ENCODE measurements around the gene ZNF593OS. TPM values are rescaled to one million over a fixed set of nuclear protein-coding genes. Genes with fewer than 3 reads are reported as not detected.

Gene ZNF593OS
- total and polyA plus RNA-seq, 10 of the 15 experiments (the other 5 are each of a cell fraction or from before 2014, with no cell fraction given), result 0.16 to 1.7 (median 0.59) TPM; not detected in 6

- peak in 1 of 2 experiments; percentile 36; a peak in 1 of 3 replicates for TF ChIP-seq EGR1 (IDR thresholded peaks at IDR 0.05; ENCODE audit: borderline replicate concordance in 1 of 2, low read depth in 2 of 2, low read length in 2 of 2)
These were observed 26.3 kb downstream of the ZNF593OS start (continued) for GRCh38 chr1:26145041-26145959.

GRCh38 chr1:26142159-26142558 lies 29.5 kb downstream of the ZNF593OS start:
- Histone ChIP-seq H3K9me3 (replicated peaks; ENCODE audit: control insufficient read depth, insufficient read depth, low read length) (no peaks in the 10 kb centered on the region), H3K36me3 (ENCODE audit: control insufficient read depth in 2 of 2, insufficient read depth in 2 of 2, low read length in 1 of 2) (no peaks in the 10 kb centered on the region), H2AFZ (ENCODE audit: control insufficient read depth, low read depth, low read length) (no peak overlapping the region), H3K27ac (ENCODE audit: control insufficient read depth, insufficient read depth) (no peak overlapping the region), H3K4me1 (ENCODE audit: control insufficient read depth, insufficient read depth, low read length) (no peaks in the 10 kb centered on the region), H3K27me3 (replicated peaks in 1 of 2; ENCODE audit: control insufficient read depth in 2 of 2, insufficient read depth in 2 of 2, low read length in 1 of 2) (no peaks in the 10 kb centered on the region), H4K20me1 (ENCODE audit: control insufficient read depth, insufficient read depth) (no peaks in the 10 kb centered on the region), H3K4me3 (no peak overlapping the region), H3K9ac (ENCODE audit: control insufficient read depth, insufficient read depth, low read length) (no peak overlapping the region), H3K79me2 (ENCODE audit: control insufficient read depth, insufficient read depth, low read length) (no peaks in the 10 kb centered on the region), H3K4me2 (ENCODE audit: control insufficient read depth, insufficient read depth) (no peak overlapping the region)
- WGBS (ENCODE audit: insufficient coverage, insufficient replicate concordance, low lambda C conversion rate, missing lambda C conversion rate), result 79% methylated on average over 8 of the region's 8 CpGs
- ATAC-seq (no peak), FAIRE-seq (no peak), DNase-seq (ENCODE audit: low read depth, low spot score) (no peak)
- in situ Hi-C loops (cut with MboI) (loop anchor here (5.0 kb wide), 1 partner anchor 95 kb away; the partner anchor contains the start of gene SLC30A2), intact Hi-C loops (cut with micrococcal nuclease; ENCODE audit: unreplicated experiment) (no loop called here)
- SMC1A ChIA-PET (ENCODE audit: uncharacterized antibody, unreplicated experiment), result interaction anchor here (0.7 to 7.9 kb wide), 5 partner anchors 13 to 87 kb away, joined by 3 to 131 read pairs (median 5); no protein-coding TSS in a partner anchor
- RAD21 ChIA-PET (ENCODE audit: unreplicated experiment), result interaction anchor here (0.7 to 5.4 kb wide), 2 partner anchors 40 to 43 kb away, joined by 5 to 110 read pairs; no protein-coding TSS in a partner anchor
- no TSS peak for BruUV-seq (replicated peaks)
- CTCF ChIA-PET, result interaction anchor here (0.7 to 8.7 kb wide), 5 partner anchors 16 to 253 kb away, joined by 3 to 235 read pairs (median 29); no protein-coding TSS in a partner anchor
- POLR2A ChIA-PET, result no interaction called here
- TF ChIP-seq NFIC (IDR thresholded peaks at IDR 0.05; ENCODE audit: low read depth, low read length) (no peak), IKZF2 (IDR thresholded peaks at IDR 0.05) (no peak), BRCA1 (IDR thresholded peaks at IDR 0.05; ENCODE audit: low read depth, low read length) (no peak), STAT3 (IDR thresholded peaks at IDR 0.05; ENCODE audit: low read depth, low read length) (no peak), CBFB (IDR thresholded peaks at IDR 0.05; ENCODE audit: low read depth) (no peak), SKIL (IDR thresholded peaks at IDR 0.05; ENCODE audit: low read depth, poor library complexity, severe bottlenecking) (no peak), CREB1 (IDR thresholded peaks at IDR 0.05; ENCODE audit: low read depth) (no peak), ZBTB11 (CRISPR knock-in tag; IDR thresholded peaks at IDR 0.05) (no peak), NFYA (IDR thresholded peaks at IDR 0.05; ENCODE audit: borderline replicate concordance, low read depth, low read length) (no peak), SP1 (IDR thresholded peaks at IDR 0.05; ENCODE audit: low read depth, low read length) (no peak), ELK1 (IDR thresholded peaks at IDR 0.05; ENCODE audit: low read depth, low read length) (no peak), MYC (IDR thresholded peaks at IDR 0.05; ENCODE audit: insufficient read depth, insufficient read length, insufficient replicate concordance, low read length, severe bottlenecking) (no peak)

Data from GM12878 (cell line).